ENCODE data around the gene CD9.

- TF ChIP-seq POLR2A (IDR thresholded peaks at IDR 0.05) (peak in 2 of 4 donors; percentile 4 to 25), CTCF (IDR thresholded peaks at IDR 0.05) (no peak)
Observed at GRCh38 chr12:6199531-6200255, 507 bp upstream of the CD9 start.

Data from esophagus squamous epithelium (tissue), 4 donors.